ENCODE measurements around the gene ETFA.
"Not testable (repeated sequence)": the region's sequence is repeated elsewhere in the genome, so short reads cannot be mapped to it uniquely, and the experiment has no call there.

Gene ETFA

DNA sequence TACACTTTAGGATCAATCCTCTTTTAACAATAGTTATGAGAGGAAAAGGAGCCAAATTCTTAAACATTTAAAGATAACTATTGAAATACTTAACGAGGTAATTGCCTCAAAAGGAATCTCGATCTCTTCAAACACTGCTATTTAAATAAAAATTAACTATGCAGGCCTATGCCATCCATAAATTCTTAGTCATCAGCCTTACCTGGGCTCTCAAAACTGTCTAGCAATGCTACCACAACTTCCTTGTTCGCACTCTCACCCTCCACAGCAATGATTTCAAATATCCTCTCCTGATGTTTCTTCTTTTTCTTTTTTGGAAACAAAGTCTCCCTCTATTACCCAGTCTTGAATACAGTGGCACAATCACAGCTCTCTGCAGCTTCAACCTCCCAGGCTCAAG, 12.3 kb downstream of the ETFA start:
- no peak overlapping the region for H3K27ac ChIP-seq
- TF ChIP-seq, protein P1, sequence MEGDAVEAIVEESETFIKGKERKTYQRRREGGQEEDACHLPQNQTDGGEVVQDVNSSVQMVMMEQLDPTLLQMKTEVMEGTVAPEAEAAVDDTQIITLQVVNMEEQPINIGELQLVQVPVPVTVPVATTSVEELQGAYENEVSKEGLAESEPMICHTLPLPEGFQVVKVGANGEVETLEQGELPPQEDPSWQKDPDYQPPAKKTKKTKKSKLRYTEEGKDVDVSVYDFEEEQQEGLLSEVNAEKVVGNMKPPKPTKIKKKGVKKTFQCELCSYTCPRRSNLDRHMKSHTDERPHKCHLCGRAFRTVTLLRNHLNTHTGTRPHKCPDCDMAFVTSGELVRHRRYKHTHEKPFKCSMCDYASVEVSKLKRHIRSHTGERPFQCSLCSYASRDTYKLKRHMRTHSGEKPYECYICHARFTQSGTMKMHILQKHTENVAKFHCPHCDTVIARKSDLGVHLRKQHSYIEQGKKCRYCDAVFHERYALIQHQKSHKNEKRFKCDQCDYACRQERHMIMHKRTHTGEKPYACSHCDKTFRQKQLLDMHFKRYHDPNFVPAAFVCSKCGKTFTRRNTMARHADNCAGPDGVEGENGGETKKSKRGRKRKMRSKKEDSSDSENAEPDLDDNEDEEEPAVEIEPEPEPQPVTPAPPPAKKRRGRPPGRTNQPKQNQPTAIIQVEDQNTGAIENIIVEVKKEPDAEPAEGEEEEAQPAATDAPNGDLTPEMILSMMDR (conservative IDR thresholded peaks at IDR 0.05): no peak

DNA sequence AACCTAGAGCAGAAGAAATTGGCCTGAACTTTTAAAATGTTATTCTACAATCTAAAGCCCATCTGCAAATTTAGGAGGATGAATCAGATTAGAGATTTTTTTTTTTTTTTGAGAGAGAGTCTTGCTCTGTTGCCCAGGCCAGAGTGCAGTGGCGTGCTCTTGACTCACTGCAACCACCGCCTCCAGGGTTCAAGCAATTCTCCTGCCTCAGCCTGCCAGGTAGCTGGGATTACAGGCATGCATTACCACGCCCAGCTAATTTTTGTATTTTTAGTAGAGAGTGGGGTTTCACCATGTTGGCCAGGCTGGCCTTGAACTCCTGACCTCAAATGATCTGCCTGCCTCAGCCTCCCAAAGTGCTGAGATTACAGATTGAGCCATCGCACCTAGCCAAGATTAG, 13.3 kb downstream of the ETFA start:
- H3K27ac ChIP-seq: not testable (repeated sequence)

DNA sequence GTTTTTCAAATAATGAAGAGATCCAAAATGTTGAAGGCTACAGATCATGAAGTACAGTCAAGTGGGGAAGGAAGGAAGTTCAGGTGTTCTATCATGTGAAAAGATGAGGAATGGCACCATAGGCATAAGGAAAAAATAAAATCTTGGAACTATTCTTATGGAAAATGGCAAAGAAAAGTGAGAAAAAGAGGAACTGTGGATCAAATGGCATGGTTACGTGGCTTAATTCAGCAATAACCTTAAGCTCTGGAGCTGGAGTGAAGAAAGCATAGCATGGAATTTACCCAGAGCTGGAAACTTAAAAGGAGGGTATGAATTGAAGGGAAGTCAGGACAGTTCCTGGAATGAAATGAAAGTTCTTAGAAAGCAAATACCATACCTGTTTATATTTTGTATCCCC, 14.4 kb downstream of the ETFA start:
- no peak overlapping the region for H3K27ac ChIP-seq
- TF ChIP-seq, protein P1 (conservative IDR thresholded peaks at IDR 0.05): no peak

DNA sequence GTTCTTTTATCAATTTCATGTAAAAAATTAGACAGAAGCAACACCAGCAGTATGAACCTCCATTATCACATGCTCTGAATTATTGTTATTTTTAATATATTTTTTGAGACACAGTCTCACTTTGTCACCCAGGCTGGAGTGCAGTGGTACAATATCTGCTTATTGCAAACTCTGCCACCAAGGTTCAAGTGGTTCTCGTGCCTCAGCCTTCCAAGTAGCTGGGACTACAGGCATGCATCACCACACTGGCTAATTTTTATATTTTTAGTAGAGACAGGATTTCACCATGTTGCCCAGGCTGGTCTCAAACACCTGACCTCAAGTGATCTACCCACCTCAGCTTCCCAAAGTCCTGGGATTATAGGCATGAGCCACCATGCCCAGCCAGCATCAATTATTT, 16.8 kb downstream of the ETFA start:
- not testable (repeated sequence) for H3K27ac ChIP-seq

DNA sequence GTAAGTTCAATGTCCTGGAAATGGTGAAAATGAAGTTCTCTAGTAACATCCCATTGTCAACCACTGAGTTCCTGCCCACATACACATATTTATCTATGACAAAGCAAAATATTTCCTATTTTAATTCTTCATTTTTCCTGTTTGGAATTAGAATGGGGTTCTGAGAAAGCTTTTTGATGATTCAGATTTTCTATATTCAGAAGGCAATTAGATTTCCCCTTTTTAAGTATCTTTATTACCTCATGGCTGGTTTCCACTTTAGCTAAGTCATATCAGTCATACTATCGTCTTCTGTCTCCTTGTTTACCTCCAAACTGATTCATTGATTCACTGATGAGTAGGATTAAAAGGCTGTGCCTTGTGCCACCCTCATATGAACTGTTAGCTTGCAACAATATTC, 17.9 kb downstream of the ETFA start:
- no peak overlapping the region for H3K27ac ChIP-seq
- TF ChIP-seq, protein P1 (conservative IDR thresholded peaks at IDR 0.05): no peak

DNA sequence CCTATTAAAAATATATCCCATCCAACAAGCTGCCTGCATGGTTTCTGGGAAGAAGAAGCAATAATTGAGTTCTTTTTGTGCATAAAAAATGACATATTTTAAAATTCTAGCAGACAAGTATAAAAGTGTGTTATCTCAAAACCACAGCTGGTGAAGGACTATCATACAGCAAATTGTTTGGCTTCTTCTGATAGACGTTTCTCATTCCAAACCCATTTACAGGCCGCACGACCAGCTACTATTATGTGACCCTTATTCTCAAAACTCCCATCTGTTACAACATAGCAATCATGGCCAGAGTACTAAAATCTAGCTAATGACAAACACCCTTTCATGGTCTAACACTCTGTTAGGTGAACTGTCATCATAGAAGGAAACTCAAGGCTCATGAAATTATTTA, 21.7 kb downstream of the ETFA start:
- no peak overlapping the region for H3K27ac ChIP-seq
- TF ChIP-seq, protein P1 (conservative IDR thresholded peaks at IDR 0.05): no peak

DNA sequence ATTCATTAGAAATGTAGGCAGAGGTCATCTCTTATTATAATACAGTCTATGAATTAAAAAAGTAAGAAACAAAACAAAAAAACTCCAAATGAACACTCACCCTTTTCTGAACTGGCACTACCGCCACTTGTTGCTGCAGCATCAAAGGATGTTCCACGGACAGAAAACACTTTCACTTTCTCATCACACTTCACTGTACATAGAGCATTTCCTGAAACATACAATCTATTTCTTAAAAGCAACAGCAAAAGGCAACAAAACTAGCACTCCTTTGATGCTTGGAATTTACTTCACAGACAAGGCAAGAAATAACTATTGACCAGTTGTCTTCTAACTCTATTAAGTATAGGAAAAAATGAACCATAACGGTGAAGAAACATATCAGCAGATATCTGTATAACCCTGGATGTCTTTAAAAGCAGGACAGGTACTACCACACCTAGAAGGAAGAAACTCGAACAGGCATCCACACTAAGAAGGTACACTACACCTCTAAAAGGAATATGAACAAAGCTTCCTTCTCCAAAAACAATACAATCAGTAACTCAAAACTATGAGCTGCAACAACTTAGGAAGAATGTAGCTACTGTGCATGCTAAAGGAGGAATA, 24.9 kb downstream of the ETFA start:
- TF ChIP-seq, protein P1 (conservative IDR thresholded peaks at IDR 0.05): no peak
- H3K27ac ChIP-seq: peak overlapping the region; percentile 20

DNA sequence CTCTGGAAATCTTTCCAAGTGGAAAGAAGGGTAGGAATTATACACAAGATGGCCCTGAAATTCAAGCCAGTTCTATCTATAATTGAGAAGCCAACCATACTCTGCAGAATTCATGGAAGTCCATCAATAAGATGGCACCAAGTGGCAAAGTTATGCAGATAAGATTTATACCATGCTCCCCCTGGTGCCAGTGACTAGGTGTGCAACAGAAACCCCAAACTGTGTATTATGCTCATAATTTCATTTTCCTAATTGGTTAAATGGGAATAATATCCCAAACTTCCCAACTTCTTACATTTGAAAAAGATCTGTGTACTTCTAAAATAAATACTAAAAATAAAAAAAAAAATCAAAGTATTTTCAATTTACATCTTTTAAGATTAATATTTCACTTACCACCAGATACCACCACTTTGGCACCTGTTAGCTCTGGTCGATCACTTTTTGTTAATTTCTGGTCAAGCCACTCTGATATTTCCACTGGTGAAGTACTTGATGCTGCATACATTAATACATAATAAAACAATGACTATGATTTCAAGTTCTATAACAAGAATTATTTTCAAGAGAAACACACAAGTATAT, 25.9 kb downstream of the ETFA start:
- H3K27ac ChIP-seq: no peak overlapping the region
- TF ChIP-seq, protein P1 (conservative IDR thresholded peaks at IDR 0.05): peak; percentile 87

DNA sequence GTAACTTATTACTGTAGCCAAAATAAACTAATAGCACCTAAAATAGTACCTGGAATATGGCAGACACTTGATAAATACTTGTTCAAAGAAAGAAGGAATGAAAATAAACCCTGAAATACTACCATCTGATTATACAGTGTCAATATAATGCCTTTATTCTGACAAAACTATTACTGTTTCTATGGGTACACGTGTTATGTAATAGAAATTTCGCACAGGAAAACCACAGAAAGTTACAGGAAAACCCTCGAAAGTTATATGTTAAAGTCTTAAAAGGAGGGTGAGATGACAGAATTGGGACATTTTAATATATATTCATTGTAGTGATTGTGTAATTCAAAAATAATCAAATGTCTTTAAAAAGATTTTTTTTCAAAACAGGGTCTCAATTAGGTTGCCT, 28.8 kb downstream of the ETFA start:
- TF ChIP-seq, protein P1 (conservative IDR thresholded peaks at IDR 0.05): no peak
- no peak overlapping the region for H3K27ac ChIP-seq
